PFSK-1 (cell line): ENCODE results near the gene IL19.

Experiments used
- FOXP2 ChIP-seq: optimal IDR thresholded peaks from 2 replicates; pipeline ENCODE3; 2011; ENCODE audit warnings: borderline replicate concordance, control low read depth, inconsistent platforms; ENCODE audit not compliant: insufficient read depth; ENCODE audit errors: extremely low read length, extremely low read depth
- POLR2AphosphoS5 ChIP-seq: IDR thresholded peaks from 2 replicates; pipeline ENCODE4 v1.6.1; 2012; ENCODE audit warnings: low read depth, mild to moderate bottlenecking, control low read depth, low read length, moderate library complexity
- SIN3A ChIP-seq: IDR thresholded peaks from 2 replicates; pipeline ENCODE4 v1.6.1; 2012; ENCODE audit warnings: mild to moderate bottlenecking, low read length, moderate library complexity, borderline replicate concordance; ENCODE audit not compliant: insufficient read depth
- TAF1 ChIP-seq: IDR thresholded peaks from 2 replicates; pipeline ENCODE4 v1.6.1; 2012; ENCODE audit warnings: low read length, control low read depth, borderline replicate concordance; ENCODE audit not compliant: insufficient read depth
- TF ChIP-seq, protein P1 (sequence below), 2 experiments: IDR thresholded peaks; 2 replicates each; pipeline versions ENCODE4 v1.6.1 to v1.8.0; 2011 to 2012; ENCODE audit warnings: low read depth in 2 of 2, low read length in 2 of 2, control low read depth in 1 of 2, inconsistent platforms in 1 of 2, mild to moderate bottlenecking in 1 of 2, moderate library complexity in 1 of 2; ENCODE audit not compliant: insufficient read depth in 1 of 2

The IL19 gene

DNA sequence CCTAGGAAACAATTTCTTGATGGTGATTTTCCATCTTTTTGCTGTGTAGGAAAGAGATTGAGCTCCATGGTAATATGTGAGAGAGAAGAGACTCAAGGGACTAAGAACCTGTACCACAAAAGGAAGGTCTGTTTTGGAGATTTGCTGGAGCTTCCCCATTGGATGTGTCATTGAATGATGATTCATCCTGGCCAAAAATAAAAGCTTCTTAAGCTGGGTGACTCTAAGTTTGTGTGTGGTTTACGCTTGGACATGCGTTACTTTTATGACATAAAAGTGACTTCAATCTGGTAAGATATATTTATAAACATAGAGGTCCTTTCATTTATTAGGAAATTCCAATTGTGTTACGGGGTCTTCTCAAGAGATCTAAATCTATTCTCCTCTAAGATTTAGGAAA lies 17.4 kb upstream of the IL19 start:
- TF ChIP-seq FOXP2 (no peak), SIN3A (no peak), POLR2AphosphoS5 (no peak), TAF1 (no peak)
- TF ChIP-seq, protein P1, sequence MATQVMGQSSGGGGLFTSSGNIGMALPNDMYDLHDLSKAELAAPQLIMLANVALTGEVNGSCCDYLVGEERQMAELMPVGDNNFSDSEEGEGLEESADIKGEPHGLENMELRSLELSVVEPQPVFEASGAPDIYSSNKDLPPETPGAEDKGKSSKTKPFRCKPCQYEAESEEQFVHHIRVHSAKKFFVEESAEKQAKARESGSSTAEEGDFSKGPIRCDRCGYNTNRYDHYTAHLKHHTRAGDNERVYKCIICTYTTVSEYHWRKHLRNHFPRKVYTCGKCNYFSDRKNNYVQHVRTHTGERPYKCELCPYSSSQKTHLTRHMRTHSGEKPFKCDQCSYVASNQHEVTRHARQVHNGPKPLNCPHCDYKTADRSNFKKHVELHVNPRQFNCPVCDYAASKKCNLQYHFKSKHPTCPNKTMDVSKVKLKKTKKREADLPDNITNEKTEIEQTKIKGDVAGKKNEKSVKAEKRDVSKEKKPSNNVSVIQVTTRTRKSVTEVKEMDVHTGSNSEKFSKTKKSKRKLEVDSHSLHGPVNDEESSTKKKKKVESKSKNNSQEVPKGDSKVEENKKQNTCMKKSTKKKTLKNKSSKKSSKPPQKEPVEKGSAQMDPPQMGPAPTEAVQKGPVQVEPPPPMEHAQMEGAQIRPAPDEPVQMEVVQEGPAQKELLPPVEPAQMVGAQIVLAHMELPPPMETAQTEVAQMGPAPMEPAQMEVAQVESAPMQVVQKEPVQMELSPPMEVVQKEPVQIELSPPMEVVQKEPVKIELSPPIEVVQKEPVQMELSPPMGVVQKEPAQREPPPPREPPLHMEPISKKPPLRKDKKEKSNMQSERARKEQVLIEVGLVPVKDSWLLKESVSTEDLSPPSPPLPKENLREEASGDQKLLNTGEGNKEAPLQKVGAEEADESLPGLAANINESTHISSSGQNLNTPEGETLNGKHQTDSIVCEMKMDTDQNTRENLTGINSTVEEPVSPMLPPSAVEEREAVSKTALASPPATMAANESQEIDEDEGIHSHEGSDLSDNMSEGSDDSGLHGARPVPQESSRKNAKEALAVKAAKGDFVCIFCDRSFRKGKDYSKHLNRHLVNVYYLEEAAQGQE (IDR thresholded peaks at IDR 0.05; ENCODE audit: insufficient read depth in 1 of 2, low read depth in 2 of 2, low read length in 2 of 2): no peak

- TF ChIP-seq SIN3A: no peak
- TF ChIP-seq FOXP2: no peak
- no peak for TF ChIP-seq TAF1
- TF ChIP-seq, protein P1 (IDR thresholded peaks at IDR 0.05; ENCODE audit: insufficient read depth in 1 of 2, low read depth in 2 of 2, low read length in 2 of 2): no peak
- no peak for TF ChIP-seq POLR2AphosphoS5
Observed at GRCh38 chr1:206754011-206754410, 16.6 kb upstream of the IL19 start.

GRCh38 chr1:206757524-206758266 lies 12.9 kb upstream of the IL19 start:
- TF ChIP-seq SIN3A (no peak), POLR2AphosphoS5 (no peak), FOXP2 (no peak), TAF1 (no peak)
- TF ChIP-seq, protein P1 (IDR thresholded peaks at IDR 0.05; ENCODE audit: insufficient read depth in 1 of 2, low read depth in 2 of 2, low read length in 2 of 2): no peak

DNA sequence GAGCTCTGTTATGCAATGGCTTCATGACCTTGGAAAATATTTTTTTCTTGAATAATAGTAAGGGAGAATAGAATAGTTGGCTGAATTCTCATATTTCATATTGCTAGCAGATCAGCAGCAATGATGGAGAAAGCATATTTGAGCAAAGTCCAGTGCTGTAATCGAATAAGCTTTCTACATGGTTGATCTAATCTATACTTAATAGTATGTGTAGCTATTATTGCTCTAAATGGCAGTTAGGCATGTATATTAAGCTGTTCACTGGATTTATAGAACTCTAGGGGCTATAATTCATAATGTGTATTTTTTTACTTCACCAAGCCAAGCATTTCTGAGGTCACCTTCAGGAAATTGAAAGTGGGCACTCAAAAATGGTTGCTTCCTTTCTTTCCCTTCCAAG lies 10.0 kb upstream of the IL19 start:
- TF ChIP-seq, protein P1 (IDR thresholded peaks at IDR 0.05; ENCODE audit: insufficient read depth in 1 of 2, low read depth in 2 of 2, low read length in 2 of 2): no peak
- TF ChIP-seq TAF1: no peak
- TF ChIP-seq FOXP2: no peak
- no peak for TF ChIP-seq SIN3A
